D721Med (cell line): ENCODE data around the gene CREB3L2.

Experiments
- DNase-seq: peaks from one replicate; pipeline ENCODE4 v3.0.0; 2011; ENCODE audit warnings: low spot score; ENCODE audit not compliant: insufficient read length
- FAIRE-seq: peaks from 2 replicates; lab custom pipeline; 2011; peaks lifted over from hg19 to GRCh38; lab: Jason Lieb, UNC
- TF ChIP-seq, protein P1 (sequence below): IDR thresholded peaks from 2 replicates; pipeline ENCODE4 v1.5.1; 2012; ENCODE audit warnings: mild to moderate bottlenecking, control low read depth; ENCODE audit not compliant: insufficient read depth; ENCODE audit errors: missing control alignments

CREB3L2 gene

GRCh38 chr7:137965942-137966640, 35.8 kb downstream of the CREB3L2 start:
- DNase-seq (no peak), FAIRE-seq (no peak)
- TF ChIP-seq, protein P1, sequence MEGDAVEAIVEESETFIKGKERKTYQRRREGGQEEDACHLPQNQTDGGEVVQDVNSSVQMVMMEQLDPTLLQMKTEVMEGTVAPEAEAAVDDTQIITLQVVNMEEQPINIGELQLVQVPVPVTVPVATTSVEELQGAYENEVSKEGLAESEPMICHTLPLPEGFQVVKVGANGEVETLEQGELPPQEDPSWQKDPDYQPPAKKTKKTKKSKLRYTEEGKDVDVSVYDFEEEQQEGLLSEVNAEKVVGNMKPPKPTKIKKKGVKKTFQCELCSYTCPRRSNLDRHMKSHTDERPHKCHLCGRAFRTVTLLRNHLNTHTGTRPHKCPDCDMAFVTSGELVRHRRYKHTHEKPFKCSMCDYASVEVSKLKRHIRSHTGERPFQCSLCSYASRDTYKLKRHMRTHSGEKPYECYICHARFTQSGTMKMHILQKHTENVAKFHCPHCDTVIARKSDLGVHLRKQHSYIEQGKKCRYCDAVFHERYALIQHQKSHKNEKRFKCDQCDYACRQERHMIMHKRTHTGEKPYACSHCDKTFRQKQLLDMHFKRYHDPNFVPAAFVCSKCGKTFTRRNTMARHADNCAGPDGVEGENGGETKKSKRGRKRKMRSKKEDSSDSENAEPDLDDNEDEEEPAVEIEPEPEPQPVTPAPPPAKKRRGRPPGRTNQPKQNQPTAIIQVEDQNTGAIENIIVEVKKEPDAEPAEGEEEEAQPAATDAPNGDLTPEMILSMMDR: no peak

GRCh38 chr7:137964824-137965545, 36.9 kb downstream of the CREB3L2 start:
- FAIRE-seq (no peak), DNase-seq (no peak)
- TF ChIP-seq, protein P1: no peak

- TF ChIP-seq, protein P1: no peak
- FAIRE-seq (no peak), DNase-seq (no peak)
Observed at GRCh38 chr7:137962875-137963507, 38.9 kb downstream of the CREB3L2 start.

DNA sequence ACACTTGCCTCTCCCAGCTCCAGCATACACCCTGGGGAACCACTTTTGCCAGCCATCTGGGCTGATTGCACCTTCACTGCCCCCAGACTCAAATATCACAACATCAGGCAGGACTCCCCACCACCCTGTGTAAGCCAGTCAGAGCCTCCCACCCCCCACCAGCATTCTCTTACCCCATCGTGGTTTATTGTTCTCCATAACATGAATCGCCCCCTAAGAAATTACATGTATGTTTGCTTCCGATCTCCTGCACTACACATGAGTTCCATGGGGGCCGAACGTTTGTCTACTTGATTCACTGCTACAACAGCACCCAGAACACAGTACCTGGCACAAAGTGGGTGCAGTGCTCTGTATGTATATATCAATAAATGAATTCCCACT, 39.4 kb downstream of the CREB3L2 start:
- no peak for FAIRE-seq
- TF ChIP-seq, protein P1: no peak
- DNase-seq: no peak

GRCh38 chr7:137961200-137962177, 40.4 kb downstream of the CREB3L2 start:
- TF ChIP-seq, protein P1: no peak

GRCh38 chr7:137960020-137960419, 41.9 kb downstream of the CREB3L2 start:
- FAIRE-seq (no peak), DNase-seq (no peak)
- TF ChIP-seq, protein P1: no peak

More at GRCh38 chr7:137961200-137962177, 40.4 kb downstream of the CREB3L2 start:
- no peak for DNase-seq
- FAIRE-seq: no peak
